Measurements from ENCODE around the gene LY6G6D. TPM values are rescaled to one million over a fixed set of nuclear protein-coding genes. Genes with fewer than 3 reads are reported as not detected.

The LY6G6D gene
- total RNA-seq, 1 experiment from 2014 or later: not detected

DNA sequence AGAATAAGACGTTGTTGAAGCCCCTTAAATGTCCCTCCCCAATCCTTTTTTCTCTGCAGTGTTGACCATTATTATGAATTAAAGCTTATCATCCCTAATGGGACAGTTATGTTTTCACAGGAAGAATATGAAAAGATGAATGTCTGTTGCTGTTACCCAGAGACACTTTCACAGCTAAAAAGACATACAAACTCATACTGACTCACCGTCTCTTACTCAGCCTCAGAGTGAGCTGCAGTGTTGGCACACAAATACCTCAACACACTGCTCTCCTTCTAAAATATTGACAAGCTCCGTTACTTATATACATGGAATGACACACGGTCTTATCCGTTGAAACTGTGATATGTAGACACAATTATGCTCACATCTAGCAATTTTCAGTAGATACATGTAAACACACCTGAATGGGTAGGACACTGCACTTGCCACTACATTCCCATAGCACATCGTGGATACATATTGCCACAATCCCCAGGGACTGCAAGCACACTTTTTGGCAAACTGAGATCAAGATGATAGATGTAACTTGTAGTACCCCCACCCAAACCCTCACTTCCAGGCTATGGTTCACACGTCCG lies 37.7 kb downstream of the LY6G6D start:
- Histone ChIP-seq H2AFZ (ENCODE audit: low read length) (no peak overlapping the region), H3K9me3 (ENCODE audit: low read length) (no peaks in the 10 kb centered on the region), H3K4me2 (ENCODE audit: low read depth, low read length, poor library complexity, severe bottlenecking) (no peak overlapping the region), H3K36me3 (ENCODE audit: insufficient read depth, low read length) (no peaks in the 10 kb centered on the region), H3K79me2 (ENCODE audit: low read length) (no peaks in the 10 kb centered on the region), H4K20me1 (ENCODE audit: insufficient read depth, low read depth, low read length) (no peaks in the 10 kb centered on the region), H3K9ac (ENCODE audit: low read length) (no peak overlapping the region), H3K27me3 (ENCODE audit: low read length) (no peaks in the 10 kb centered on the region), H3K4me1 (ENCODE audit: low read length) (no peaks in the 10 kb centered on the region), H3K4me3 (ENCODE audit: low read length) (no peak overlapping the region), H3K27ac (ENCODE audit: low read length) (no peak overlapping the region), H3K9me2 (replicated peaks; ENCODE audit: insufficient read depth, low read length) (no peaks in the 10 kb centered on the region)
- no peak for DNase-seq

GRCh38 chr6:31758281-31758680 lies 43.1 kb downstream of the LY6G6D start:
- no peaks in the 10 kb centered on the region for H3K27me3 ChIP-seq (ENCODE audit: low read length)
- H3K4me1 ChIP-seq (ENCODE audit: low read length): no peaks in the 10 kb centered on the region
- no peaks in the 10 kb centered on the region for H3K36me3 ChIP-seq (ENCODE audit: insufficient read depth, low read length)
- DNase-seq: no peak
- no peak overlapping the region for H3K4me3 ChIP-seq (ENCODE audit: low read length)
- H3K27ac ChIP-seq (ENCODE audit: low read length): no peak overlapping the region
- no peak overlapping the region for H2AFZ ChIP-seq (ENCODE audit: low read length)
- H3K9me2 ChIP-seq (replicated peaks; ENCODE audit: insufficient read depth, low read length): no peaks in the 10 kb centered on the region
- H3K4me2 ChIP-seq (ENCODE audit: low read depth, low read length, poor library complexity, severe bottlenecking): no peak overlapping the region
- H4K20me1 ChIP-seq (ENCODE audit: insufficient read depth, low read depth, low read length): no peaks in the 10 kb centered on the region
- H3K9me3 ChIP-seq (ENCODE audit: low read length): no peaks in the 10 kb centered on the region
- H3K79me2 ChIP-seq (ENCODE audit: low read length): no peaks in the 10 kb centered on the region
- H3K9ac ChIP-seq (ENCODE audit: low read length): no peak overlapping the region

DNA sequence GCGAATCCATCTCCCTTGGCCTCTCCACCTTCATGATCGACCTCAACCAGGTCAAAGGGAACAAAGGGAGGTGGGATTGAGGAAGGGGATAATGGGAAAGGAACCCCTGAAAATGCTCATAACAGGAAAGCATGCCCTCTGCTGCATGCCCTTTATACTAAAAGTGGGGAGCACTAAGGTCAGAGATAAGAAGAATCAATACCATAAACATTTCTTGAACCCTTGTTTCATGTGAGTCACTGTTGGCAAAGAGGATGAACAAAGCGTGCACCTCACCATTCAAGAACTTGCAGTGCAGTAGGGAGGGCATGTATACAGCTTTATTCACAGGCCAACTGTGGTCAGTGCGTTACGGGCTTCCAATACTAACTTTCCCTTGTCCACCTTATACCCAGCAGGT lies 45.6 kb downstream of the LY6G6D start:
- Histone ChIP-seq H3K27me3 (ENCODE audit: low read length) (no peaks in the 10 kb centered on the region), H3K9me2 (replicated peaks; ENCODE audit: insufficient read depth, low read length) (no peaks in the 10 kb centered on the region), H3K36me3 (ENCODE audit: insufficient read depth, low read length) (0 out of 2 replicates have a peak, but pooled peaks cover 7% of the 10 kb centered on the region), H4K20me1 (ENCODE audit: insufficient read depth, low read depth, low read length) (no peaks in the 10 kb centered on the region), H2AFZ (ENCODE audit: low read length) (no peak overlapping the region), H3K27ac (ENCODE audit: low read length) (no peak overlapping the region), H3K4me3 (ENCODE audit: low read length) (no peak overlapping the region), H3K4me2 (ENCODE audit: low read depth, low read length, poor library complexity, severe bottlenecking) (no peak overlapping the region), H3K9me3 (ENCODE audit: low read length) (no peaks in the 10 kb centered on the region), H3K4me1 (ENCODE audit: low read length) (no peaks in the 10 kb centered on the region), H3K9ac (ENCODE audit: low read length) (no peak overlapping the region), H3K79me2 (ENCODE audit: low read length) (no peaks in the 10 kb centered on the region)
- DNase-seq: no peak

GRCh38 chr6:31761343-31761742 lies 46.2 kb downstream of the LY6G6D start:
- no peaks in the 10 kb centered on the region for H3K9me3 ChIP-seq (ENCODE audit: low read length)
- H3K9me2 ChIP-seq (replicated peaks; ENCODE audit: insufficient read depth, low read length): no peaks in the 10 kb centered on the region
- H3K4me3 ChIP-seq (ENCODE audit: low read length): no peak overlapping the region
- H2AFZ ChIP-seq (ENCODE audit: low read length): no peak overlapping the region
- no peak overlapping the region for H3K4me2 ChIP-seq (ENCODE audit: low read depth, low read length, poor library complexity, severe bottlenecking)
- no peaks in the 10 kb centered on the region for H4K20me1 ChIP-seq (ENCODE audit: insufficient read depth, low read depth, low read length)
- H3K4me1 ChIP-seq (ENCODE audit: low read length): no peaks in the 10 kb centered on the region
- no peak overlapping the region for H3K9ac ChIP-seq (ENCODE audit: low read length)
- H3K36me3 ChIP-seq (ENCODE audit: insufficient read depth, low read length): 0 out of 2 replicates have a peak, but pooled peaks cover 7% of the 10 kb centered on the region
- H3K27me3 ChIP-seq (ENCODE audit: low read length): no peaks in the 10 kb centered on the region
- DNase-seq: no peak
- no peak overlapping the region for H3K27ac ChIP-seq (ENCODE audit: low read length)
- no peaks in the 10 kb centered on the region for H3K79me2 ChIP-seq (ENCODE audit: low read length)

GRCh38 chr6:31762356-31762755 lies 47.2 kb downstream of the LY6G6D start, which contains the start of gene SAPCD1:
Gene SAPCD1, plus strand, starts transcription at chr6:31762656. Its CDS starts 399 bp downstream, at chr6:31763055.
- H3K4me2 ChIP-seq (ENCODE audit: low read depth, low read length, poor library complexity, severe bottlenecking): no peak within 1 kb of the TSS
- no peaks in the 10 kb centered on the region for H3K9me3 ChIP-seq (ENCODE audit: low read length)
- no peaks in the 10 kb centered on the region for H3K27me3 ChIP-seq (ENCODE audit: low read length)
- H3K27ac ChIP-seq (ENCODE audit: low read length): no peak within 1 kb of the TSS
- H3K9ac ChIP-seq (ENCODE audit: low read length): no peak within 1 kb of the TSS
- H3K4me1 ChIP-seq (ENCODE audit: low read length): no peaks in the 10 kb centered on the region
- H2AFZ ChIP-seq (ENCODE audit: low read length): no peak within 1 kb of the TSS
- H3K36me3 ChIP-seq (ENCODE audit: insufficient read depth, low read length): 0 out of 2 replicates have a peak, but pooled peaks cover 7% of the 10 kb centered on the region
- no peaks in the 10 kb centered on the region for H3K9me2 ChIP-seq (replicated peaks; ENCODE audit: insufficient read depth, low read length)
- no peaks in the 10 kb centered on the region for H4K20me1 ChIP-seq (ENCODE audit: insufficient read depth, low read depth, low read length)
- H3K79me2 ChIP-seq (ENCODE audit: low read length): no peaks in the 10 kb centered on the region
- no peak within 1 kb of the TSS for H3K4me3 ChIP-seq (ENCODE audit: low read length)
- no peak for DNase-seq

GRCh38 chr6:31762878-31763618 lies 47.9 kb downstream of the LY6G6D start:
- no peak overlapping the region for H3K4me3 ChIP-seq (ENCODE audit: low read length)
- H3K27ac ChIP-seq (ENCODE audit: low read length): no peak overlapping the region
- H3K9me3 ChIP-seq (ENCODE audit: low read length): no peaks in the 10 kb centered on the region
- no peaks in the 10 kb centered on the region for H3K9me2 ChIP-seq (replicated peaks; ENCODE audit: insufficient read depth, low read length)
- DNase-seq: no peak
- H3K27me3 ChIP-seq (ENCODE audit: low read length): no peaks in the 10 kb centered on the region
- H3K9ac ChIP-seq (ENCODE audit: low read length): no peak overlapping the region
- no peak overlapping the region for H3K4me2 ChIP-seq (ENCODE audit: low read depth, low read length, poor library complexity, severe bottlenecking)
- no peak overlapping the region for H2AFZ ChIP-seq (ENCODE audit: low read length)
- 0 out of 2 replicates have a peak, but pooled peaks cover 7% of the 10 kb centered on the region for H3K36me3 ChIP-seq (ENCODE audit: insufficient read depth, low read length)
- H3K4me1 ChIP-seq (ENCODE audit: low read length): no peaks in the 10 kb centered on the region
- H3K79me2 ChIP-seq (ENCODE audit: low read length): no peaks in the 10 kb centered on the region
- no peaks in the 10 kb centered on the region for H4K20me1 ChIP-seq (ENCODE audit: insufficient read depth, low read depth, low read length)

GRCh38 chr6:31763619-31763940 lies 48.4 kb downstream of the LY6G6D start:
- Histone ChIP-seq H3K9me2 (replicated peaks; ENCODE audit: insufficient read depth, low read length) (no peaks in the 10 kb centered on the region), H3K9ac (ENCODE audit: low read length) (no peak overlapping the region), H3K79me2 (ENCODE audit: low read length) (no peaks in the 10 kb centered on the region), H3K36me3 (ENCODE audit: insufficient read depth, low read length) (0 out of 2 replicates have a peak, but pooled peaks cover 7% of the 10 kb centered on the region), H3K4me1 (ENCODE audit: low read length) (no peaks in the 10 kb centered on the region), H4K20me1 (ENCODE audit: insufficient read depth, low read depth, low read length) (no peaks in the 10 kb centered on the region), H3K4me3 (ENCODE audit: low read length) (no peak overlapping the region), H2AFZ (ENCODE audit: low read length) (no peak overlapping the region), H3K4me2 (ENCODE audit: low read depth, low read length, poor library complexity, severe bottlenecking) (no peak overlapping the region), H3K27me3 (ENCODE audit: low read length) (no peaks in the 10 kb centered on the region), H3K9me3 (ENCODE audit: low read length) (no peaks in the 10 kb centered on the region), H3K27ac (ENCODE audit: low read length) (no peak overlapping the region)
- no peak for DNase-seq

- no peaks in the 10 kb centered on the region for H3K27me3 ChIP-seq (ENCODE audit: low read length)
- H3K36me3 ChIP-seq (ENCODE audit: insufficient read depth, low read length): 0 out of 2 replicates have a peak, but pooled peaks cover 7% of the 10 kb centered on the region
- no peaks in the 10 kb centered on the region for H4K20me1 ChIP-seq (ENCODE audit: insufficient read depth, low read depth, low read length)
- H3K9me3 ChIP-seq (ENCODE audit: low read length): no peaks in the 10 kb centered on the region
- DNase-seq: no peak
- H3K27ac ChIP-seq (ENCODE audit: low read length): no peak overlapping the region
- no peaks in the 10 kb centered on the region for H3K79me2 ChIP-seq (ENCODE audit: low read length)
- no peaks in the 10 kb centered on the region for H3K4me1 ChIP-seq (ENCODE audit: low read length)
- H2AFZ ChIP-seq (ENCODE audit: low read length): no peak overlapping the region
- H3K4me2 ChIP-seq (ENCODE audit: low read depth, low read length, poor library complexity, severe bottlenecking): no peak overlapping the region
- H3K4me3 ChIP-seq (ENCODE audit: low read length): no peak overlapping the region
- no peak overlapping the region for H3K9ac ChIP-seq (ENCODE audit: low read length)
- no peaks in the 10 kb centered on the region for H3K9me2 ChIP-seq (replicated peaks; ENCODE audit: insufficient read depth, low read length)
Observed at GRCh38 chr6:31764198-31764597, 49.0 kb downstream of the LY6G6D start.

All from Karpas-422 (cell line).